Stimulated activated CD4-positive, alpha-beta T cell treated with anti-CD3 and anti-CD28 coated beads, Interleukin-2, amount 100 ng/mL, for 24 hours (primary cell): ENCODE measurements around the gene ITGA2.

Experiments
- DNase-seq, 2 donors: peaks; one replicate each; pipeline ENCODE4 v3.0.0-alpha.2; 2020

ITGA2 gene

DNA sequence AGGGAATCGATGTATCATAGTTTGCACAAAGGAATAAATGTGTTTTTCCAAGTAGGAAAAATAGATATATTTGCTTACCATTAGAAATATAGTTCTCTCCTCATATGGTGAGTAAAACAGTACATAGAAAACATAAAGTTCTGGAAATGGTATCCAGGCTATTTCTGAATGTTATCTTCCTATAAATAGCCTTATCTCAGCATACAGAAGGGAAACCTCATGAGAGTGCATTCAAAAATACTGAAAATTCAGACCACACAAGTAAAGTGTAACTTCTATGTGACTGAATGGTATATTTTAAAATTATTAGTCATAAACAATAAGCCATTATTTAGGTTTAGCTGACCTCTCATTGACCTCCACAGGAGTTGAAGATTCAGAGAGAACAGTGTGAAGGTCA is 76.9 kb downstream of the ITGA2 start:
- no peak for DNase-seq

DNA sequence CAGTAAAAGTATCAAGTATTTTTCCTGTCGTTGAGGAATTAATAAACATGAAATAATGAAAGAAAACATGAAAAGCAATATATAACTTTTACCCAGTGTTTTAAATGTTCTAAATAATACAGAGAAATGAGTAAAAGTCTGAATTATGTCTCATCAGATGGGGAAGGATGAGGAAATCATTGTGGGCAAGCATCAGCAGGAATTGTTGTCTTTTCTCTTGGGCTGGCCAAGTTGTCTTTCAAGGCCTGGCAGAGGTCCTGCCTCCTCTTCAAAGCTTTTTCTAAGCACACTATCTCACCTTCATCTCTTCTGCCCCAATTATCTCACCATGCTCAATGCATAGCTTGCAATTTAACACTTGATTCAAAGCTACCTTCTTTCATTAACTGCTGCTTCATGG is 78.5 kb downstream of the ITGA2 start:
- no peak for DNase-seq

DNA sequence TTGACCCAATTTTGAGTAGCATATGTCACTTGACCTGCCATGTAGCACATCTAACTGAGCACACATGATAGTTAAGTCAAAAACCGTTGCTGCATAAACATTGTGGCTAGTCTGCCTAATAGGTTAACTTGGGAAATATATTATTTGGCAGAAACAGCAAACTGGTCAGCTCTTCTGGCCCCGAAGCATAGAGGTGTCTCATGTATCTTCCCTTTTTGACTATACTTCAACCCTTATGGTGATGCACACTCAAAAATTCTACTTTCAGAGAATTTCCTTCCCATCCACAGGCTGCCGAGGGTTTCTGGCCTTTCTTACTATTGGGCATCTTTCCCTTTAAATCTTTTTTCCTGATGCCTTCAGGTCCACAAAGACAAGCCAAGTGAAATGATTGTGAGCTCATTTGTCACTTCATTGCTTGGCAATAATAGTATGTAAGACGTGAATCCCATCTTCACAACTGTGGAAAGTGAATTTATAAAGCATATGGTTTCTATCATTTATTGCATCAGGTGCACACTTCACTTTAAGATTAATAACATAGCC is 79.2 kb downstream of the ITGA2 start:
- no peak for DNase-seq

DNA sequence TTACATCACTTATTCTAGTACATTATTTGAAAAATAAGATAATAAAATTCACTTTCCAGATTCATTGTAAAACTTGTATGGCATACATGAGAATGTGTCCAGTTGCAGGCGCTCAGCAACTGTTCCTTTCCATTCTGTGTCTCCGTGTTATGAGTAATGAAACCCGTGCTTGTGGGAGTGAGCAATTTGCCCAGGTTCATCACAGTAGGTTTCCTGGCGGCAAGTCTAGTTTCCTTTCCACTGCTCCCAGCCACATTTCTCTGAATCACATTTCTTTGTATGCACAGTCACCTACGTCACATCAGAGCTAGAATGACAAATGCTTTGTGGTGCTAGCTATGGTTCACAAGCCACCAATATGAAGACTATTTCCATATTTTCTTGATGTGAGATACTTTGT is 80.5 kb downstream of the ITGA2 start:
- DNase-seq = peak; percentile 54 to 68

DNA sequence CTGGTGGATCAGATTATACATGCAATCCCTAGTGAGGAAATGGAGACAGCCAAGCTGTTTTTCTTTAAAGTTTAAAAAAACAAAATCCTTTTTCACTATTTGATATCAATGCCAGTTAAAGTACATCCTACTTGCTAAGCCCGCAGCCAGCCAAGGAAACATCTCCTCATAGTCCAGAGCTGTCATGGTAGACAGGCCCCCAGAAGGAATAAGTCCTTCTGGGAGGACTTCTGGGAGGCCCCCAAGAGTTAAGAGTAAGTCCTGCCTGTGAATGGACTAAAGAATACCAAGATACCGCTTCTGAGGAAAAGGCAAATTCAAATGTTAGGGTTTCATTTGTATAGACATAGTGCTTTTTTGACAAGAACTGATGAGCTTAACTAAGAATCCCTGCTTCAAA is 82.1 kb downstream of the ITGA2 start:
- DNase-seq = no peak

DNA sequence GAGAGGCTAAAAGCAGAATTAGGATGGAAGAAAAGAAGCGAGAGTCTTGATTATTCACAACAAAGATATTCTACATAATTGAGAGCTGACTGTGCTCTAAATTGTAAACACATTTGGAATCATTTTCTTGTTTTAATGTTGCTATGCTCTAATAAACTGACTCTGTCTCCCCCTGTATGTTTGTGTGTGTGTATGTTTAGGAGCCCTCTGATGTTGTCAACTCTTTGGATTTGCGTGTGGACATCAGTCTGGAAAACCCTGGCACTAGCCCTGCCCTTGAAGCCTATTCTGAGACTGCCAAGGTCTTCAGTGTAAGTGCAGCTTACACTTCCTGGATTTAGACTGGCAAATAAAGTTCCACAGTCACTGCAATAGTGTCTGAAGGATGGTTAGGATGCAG is 82.6 kb downstream of the ITGA2 start:
- DNase-seq = no peak

DNA sequence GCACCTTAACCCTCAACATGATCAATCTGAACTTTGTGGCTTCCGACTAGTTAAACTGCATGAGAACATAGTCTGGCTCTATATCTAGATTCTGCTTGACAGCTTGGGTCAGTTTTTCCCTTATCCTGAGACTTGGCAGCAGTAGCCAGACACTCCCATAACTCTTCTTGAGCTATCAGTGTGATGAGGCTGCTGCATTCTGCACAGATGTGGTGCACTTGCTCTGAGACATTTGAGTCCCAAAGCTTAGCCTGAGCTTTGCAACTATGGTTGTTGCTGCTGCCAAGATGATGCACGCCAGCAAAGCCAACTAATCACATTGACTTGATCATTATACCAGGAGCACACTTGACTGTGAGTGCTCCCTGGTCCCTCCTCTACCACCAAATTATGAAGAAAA is 84.2 kb downstream of the ITGA2 start:
- no peak for DNase-seq

DNA sequence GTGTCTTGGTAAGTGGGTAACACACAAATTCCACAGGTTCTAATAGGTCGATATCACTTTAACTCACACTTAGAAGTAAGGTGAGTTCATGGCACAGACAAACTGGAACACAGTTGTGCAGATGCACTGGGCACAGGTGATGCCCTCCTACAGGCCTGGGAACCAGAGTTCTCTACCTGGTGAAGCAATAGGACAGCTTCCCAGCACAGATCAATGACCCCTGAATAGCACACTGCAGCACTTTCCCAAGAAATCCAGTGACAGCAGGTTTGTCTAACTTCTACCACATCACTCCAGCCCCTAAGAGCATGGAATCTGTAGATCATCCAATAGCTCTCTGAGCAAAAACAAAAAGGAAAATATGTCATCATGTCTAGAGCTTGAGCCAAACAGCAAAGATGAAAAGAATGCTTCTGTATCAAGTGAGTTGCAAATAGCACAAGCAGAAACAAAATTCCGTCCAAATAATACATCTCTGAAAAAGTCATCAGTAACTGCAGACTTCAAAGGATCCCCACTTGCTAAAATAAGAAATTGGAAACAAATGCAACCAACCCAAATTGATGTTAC is 86.9 kb downstream of the ITGA2 start:
- DNase-seq = no peak

DNA sequence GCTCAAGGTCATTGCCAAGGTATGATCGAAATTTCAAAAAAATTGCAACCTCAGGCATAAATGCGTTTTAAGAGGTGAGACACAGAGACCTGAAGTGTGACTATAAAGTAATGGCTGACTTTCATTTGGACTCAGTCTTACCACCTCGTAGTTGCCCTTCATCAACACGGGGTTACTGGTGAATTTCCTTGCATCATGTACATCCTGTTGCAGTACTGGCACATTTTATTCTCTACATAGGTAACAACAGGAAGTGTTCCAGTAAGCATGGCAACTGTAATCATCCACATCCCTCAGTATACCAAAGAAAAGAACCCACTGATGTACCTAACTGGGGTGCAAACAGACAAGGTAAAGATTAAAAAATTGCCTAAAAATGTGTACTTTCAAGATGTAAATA is 91.1 kb downstream of the ITGA2 start:
- DNase-seq = no peak

DNA sequence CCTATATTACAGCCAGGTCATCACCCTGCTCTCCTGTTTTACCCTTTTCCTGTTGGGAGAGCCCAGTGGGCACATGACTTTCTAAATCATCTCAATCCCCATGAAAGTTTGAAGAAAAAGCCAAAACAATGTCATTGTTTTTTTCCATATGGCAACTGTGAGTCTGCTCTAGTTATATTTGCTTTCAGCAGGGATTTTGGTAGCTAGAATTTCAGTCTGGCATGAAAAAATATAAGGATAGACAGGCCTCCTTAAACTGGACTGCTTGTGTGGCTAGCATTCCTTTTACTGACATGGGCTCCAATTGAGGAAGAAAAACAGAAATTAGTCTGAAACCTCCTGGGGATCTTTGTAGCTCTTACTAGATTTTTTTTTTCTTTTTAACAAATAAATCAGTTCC is 94.8 kb downstream of the ITGA2 start:
- DNase-seq = no peak

DNA sequence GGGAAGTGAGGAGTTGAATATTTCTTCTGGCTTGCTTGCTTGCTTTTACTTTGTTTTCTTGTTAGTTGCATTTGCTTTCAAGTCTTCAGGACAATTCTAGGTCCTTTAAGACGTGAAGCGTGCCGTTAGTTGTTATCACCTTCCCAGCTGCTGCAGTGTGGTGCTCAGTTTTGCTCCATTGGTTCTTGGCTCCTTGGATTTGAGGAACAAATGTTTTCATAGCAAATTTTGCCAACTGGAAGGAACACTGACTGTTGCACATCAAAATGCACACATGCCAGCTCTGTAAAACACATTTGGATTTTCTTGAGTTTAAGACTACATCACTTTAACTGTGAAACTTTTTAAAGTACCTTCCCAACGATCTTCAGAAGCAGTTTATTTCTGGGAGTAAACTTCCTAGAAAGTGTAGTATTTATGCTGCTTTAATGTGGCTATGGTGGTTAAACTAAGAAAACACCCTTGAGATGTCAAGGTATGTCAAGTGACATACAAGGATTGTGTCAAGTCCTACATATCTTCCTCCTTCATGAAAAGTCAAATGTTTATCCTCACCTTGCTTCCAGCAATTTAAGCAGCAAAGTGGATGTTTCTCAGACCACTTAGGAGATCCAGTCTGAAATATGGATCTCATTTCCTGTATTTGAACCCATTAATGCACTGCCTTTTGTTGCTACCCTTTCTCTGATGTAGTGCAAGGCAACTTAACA is 95.5 kb downstream of the ITGA2 start:
- no peak for DNase-seq

DNA sequence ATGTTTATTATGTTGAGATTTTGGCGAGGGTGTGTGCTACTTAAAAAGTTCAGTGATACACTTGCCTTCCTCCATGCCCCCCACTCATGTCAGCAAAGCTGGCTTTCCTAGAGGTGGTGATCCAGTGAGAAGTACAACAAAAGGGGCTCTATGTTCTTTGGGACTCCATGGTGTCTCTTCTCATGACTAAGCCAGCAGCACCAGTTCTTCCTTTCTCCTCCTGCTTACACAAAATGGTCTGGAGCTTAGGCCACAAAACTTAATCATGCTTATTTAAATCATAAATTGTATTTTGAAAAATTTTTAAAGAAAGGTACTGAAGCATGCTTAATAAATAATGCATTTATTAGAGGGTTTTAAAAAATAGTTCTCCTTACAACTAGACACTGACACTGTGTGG is 98.0 kb downstream of the ITGA2 start:
- DNase-seq = no peak

DNA sequence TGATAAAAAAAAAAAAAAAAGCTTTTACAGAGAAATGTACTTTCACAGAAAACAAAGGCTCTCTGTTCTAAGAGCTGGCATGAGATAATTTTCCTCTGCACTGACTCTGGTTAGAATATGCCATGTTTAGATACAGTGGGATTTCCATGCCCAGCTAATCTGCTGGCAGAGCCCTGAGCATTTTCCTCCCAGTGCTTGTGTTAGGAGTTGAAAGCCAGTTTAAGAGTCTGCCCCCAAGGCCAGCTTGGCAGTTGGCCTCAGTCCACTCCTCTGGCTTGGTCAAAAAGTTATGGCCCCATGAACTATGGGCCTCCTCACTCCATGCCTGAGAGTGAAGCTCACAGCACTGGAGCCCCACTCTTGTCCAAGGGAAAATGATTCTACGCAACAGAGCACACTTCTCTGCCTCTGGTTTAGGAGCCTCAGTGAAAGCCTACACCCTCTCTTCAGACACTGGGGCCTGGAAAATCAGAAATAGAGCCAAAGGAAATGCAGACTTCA is 98.5 kb downstream of the ITGA2 start:
- DNase-seq = no peak

DNA sequence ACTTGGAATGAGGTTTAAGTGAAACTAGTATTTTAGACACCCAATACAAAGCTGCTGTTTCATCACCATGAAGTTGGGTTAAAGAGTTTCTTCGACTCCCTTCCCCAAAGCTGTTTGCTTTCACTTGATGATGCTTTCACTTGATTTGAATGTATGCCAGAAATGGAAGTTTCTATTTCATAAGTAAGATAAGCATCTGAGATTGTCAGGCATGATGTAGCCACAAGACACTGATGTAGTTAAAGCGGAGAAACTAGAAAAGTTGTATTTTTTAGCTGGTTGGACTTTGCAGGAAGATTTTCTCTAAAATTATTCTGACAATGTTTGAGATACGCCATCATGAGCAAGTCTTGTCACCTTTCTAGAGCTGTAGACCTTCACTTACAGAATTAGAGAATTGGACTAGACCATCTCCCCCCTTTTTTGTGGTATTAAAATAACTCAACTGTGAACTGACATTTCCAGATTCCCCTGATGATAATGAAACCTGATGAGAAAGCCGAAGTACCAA is 100.4 kb downstream of the ITGA2 start:
- DNase-seq = no peak

DNA sequence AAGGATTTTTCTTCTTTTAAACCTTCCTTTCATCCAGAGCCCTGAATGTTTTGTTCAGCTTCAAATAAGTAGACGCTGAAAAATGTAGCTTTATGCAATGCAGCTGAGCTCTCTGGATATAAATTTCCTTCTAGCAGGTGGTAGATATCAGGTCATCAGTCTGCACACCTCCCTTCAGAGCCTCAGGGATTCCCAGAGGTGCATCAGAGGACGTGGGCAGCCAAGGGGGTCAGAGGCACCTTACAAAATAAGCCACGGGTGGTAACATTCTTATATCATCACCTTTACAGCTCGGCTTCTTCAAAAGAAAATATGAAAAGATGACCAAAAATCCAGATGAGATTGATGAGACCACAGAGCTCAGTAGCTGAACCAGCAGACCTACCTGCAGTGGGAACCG is 101.1 kb downstream of the ITGA2 start:
- DNase-seq = no peak

DNA sequence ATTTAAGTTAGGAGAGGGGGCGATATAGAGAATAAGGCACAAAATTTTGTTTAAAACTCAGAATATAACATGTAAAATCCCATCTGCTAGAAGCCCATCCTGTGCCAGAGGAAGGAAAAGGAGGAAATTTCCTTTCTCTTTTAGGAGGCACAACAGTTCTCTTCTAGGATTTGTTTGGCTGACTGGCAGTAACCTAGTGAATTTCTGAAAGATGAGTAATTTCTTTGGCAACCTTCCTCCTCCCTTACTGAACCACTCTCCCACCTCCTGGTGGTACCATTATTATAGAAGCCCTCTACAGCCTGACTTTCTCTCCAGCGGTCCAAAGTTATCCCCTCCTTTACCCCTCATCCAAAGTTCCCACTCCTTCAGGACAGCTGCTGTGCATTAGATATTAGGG is 102.1 kb downstream of the ITGA2 start:
- no peak for DNase-seq

DNA sequence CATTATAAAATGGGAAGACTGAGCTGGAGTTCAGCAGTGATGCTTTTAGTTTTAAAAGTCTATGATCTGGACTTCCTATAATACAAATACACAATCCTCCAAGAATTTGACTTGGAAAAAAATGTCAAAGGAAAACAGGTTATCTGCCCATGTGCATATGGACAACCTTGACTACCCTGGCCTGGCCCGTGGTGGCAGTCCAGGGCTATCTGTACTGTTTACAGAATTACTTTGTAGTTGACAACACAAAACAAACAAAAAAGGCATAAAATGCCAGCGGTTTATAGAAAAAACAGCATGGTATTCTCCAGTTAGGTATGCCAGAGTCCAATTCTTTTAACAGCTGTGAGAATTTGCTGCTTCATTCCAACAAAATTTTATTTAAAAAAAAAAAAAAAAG is 103.1 kb downstream of the ITGA2 start:
- DNase-seq = no peak

DNA sequence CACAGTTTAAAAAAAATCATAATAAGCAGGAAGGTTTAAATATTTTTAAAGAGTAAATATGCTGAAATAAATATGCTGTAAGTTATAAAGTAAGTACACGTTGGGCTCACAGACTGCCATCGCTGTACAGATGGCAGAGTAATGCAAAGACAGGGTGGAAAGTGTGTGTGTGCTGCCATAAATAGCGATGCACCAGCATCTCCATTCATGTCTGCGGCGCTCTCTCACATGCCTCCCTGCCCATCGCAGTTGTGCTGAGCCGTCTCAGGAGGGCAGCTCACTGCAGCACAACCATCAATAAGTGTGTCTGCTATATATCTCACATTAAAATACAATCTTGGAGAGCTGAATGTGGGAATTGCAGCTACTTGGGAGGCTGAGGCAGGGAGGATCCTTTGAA is 106.1 kb downstream of the ITGA2 start:
- DNase-seq = no peak

DNA sequence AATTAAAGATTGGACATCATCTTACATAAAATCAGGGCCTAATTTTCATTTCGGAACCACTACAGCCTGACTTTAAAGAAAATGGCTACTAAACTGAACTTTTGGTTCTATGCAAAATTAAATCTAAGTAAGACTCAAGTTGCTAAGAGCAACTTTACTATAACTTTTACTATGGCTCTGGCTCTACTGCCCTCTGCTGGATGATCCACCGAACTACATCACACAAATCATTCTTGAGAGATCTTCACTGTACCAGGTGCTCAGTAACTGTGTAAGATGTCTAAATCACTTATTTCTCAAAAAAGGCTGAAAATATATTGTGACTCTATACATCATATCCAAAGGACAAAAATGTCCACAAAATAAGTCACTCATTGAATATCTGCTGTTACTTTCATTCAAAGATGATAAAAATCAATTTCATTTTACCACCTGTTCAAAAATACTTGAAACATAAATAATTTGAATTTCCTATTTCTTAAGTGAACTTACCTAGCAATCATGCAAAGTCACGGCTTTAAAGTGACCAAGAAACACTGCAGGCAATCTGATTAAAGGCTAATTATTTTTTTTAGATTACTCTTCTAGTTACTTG is 106.9 kb downstream of the ITGA2 start:
- peak; percentile 67 to 78 for DNase-seq

DNA sequence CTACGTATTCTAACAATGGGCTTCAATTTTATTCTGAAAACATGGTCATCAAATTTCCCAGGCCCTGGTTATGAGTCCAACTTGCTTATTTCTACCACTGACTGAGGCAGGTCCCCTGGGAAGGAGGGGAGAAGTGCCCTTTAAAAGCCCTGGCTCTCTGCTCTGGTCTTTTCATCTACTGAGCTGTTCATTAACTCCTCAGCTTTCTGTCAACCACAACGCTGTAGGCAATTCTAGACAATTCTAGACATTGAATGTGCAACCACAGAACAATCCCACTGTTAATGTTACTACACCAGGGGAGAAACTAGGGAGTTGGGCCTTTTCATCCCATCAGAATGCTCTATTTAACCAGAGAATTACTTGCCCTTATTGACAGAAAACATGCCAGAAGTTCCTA is 110.4 kb downstream of the ITGA2 start:
- no peak for DNase-seq

DNA sequence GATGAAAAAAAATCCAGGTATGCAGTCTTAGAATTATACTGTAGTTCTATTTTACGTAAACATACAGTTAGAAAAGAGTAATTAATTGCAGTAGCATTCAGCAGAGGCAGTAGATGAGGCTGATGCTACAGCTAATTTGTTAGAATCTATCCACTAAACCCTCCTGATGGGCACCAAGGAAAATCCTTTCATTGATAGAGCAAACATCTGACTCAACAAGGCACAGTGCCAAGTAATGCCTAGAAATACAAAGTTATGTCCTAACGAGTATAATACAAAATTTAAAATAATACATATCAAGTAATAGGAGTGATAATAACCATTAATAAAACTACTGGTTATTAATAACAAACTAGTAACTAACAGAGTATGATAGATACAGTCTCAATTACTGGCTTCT is 111.5 kb downstream of the ITGA2 start:
- DNase-seq = no peak

DNA sequence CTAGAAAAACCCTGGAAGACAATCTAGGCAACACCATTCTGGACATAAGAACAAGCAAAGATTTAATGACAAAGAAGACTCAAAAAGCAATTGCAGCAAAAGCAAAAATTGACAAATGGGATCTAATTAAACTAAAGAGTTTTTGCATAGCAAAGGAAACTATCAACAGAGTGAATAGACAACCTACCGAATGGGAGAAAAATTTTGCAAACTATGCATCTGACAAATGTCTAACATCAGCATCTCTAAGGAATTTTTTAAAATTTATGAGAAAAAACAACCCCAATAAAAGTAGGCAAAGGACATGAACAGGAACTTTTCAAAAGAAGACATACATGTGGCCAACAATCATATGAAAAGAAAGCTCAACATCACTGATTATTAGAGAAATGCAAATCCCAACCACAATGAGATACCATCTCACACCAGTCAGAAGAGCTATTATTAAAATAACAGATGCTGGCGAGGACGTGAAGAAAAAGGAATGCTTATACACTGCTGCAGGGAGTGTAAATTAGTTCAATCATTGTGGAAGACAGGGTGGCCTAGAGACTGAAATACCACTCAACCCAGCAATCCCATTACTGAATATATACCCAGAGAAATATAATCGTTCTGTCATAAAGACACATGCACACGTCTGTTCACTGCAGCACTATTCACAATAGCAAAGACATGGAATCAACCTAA is 116.6 kb downstream of the ITGA2 start:
- no peak for DNase-seq

DNA sequence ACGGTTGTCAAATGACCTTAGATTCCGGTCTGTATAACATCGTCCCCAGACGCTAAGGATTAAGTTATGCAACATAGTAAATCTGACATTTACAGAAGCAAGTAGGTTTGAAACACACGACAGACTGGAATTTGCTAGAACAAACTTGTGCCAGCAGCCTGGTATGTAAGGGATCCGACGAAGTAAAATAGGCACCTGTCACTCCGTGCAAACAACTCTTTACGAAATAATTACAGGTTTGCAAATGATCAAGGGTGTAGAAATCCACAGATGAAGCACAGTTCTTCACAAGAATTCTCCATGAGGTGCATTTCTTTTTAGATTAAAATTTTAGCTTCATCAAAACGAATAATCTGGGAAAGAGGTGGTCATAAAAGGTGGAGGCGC is 119.9 kb downstream of the ITGA2 start:
- no peak for DNase-seq
